SK-N-SH (cell line): ENCODE data around the gene RABGAP1L. TPM values are rescaled to one million over a fixed set of nuclear protein-coding genes. Genes with fewer than 3 reads are reported as not detected.

ENCODE experiments used
- CTCF ChIA-PET: fragments of 300-600, 350-600 bp; formaldehyde crosslinking; extraction: SDS; loops from one replicate; lab custom pipeline; 2021; lab: Yijun Ruan, JAX
- POLR2A ChIA-PET: fragments of 350-600 bp; sonication (Branson Sonifier 250); formaldehyde crosslinking; extraction: SDS; loops from one replicate; lab custom pipeline; 2020; ENCODE audit warnings: antibody characterized with exemption, inconsistent platforms; lab: Yijun Ruan, JAX
- DNase-seq: peaks from one replicate; pipeline ENCODE4 v3.0.0; 2012
- H2AFZ ChIP-seq: fragments of 200-600 bp; sonication (generic); 2 replicates; pipeline ENCODE4 v1.8.1; 2016; ENCODE audit warnings: antibody characterized with exemption, mild to moderate bottlenecking, low read depth
- H3F3A ChIP-seq: fragments of 200-600 bp; sonication (generic); replicated peaks from 2 replicates; pipeline ENCODE3; 2016; ENCODE audit warnings: antibody characterized with exemption, mild to moderate bottlenecking; ENCODE audit not compliant: insufficient read depth
- H3K27ac ChIP-seq, 2 experiments: fragments of 200-500 bp in 1 of 2; fragments of 200-600 bp in 1 of 2; sonication (Bioruptor generic) in 1 of 2; sonication (generic), shearing (Covaris generic) in 1 of 2; 2 replicates each; pipeline versions ENCODE4 v1.5.1 to v1.6.1; 2014 to 2016; ENCODE audit warnings: low read depth in 2 of 2, inconsistent platforms in 1 of 2, low read length in 1 of 2, mild to moderate bottlenecking in 1 of 2, mixed read lengths in 1 of 2
- H3K27me3 ChIP-seq: fragments of 200-600 bp; sonication (generic), shearing (Covaris generic); 2 replicates; pipeline ENCODE4 v1.6.1; 2016; ENCODE audit warnings: mixed run types; ENCODE audit not compliant: insufficient read depth
- H3K36me3 ChIP-seq, 2 experiments: fragments of 200-500 bp in 1 of 2; fragments of 200-600 bp in 1 of 2; sonication (Bioruptor generic) in 1 of 2; sonication (generic) in 1 of 2; replicated peaks in 1 of 2; 2 replicates each; pipeline versions ENCODE3 to v1.5.1; 2014 to 2016; ENCODE audit warnings: low read length in 1 of 2, mild to moderate bottlenecking in 1 of 2; ENCODE audit not compliant: insufficient read depth in 2 of 2, control insufficient read depth in 1 of 2
- H3K4me1 ChIP-seq, 2 experiments: fragments of 200-500 bp in 1 of 2; fragments of 200-600 bp in 1 of 2; sonication (Bioruptor generic) in 1 of 2; sonication (generic), shearing (Covaris generic) in 1 of 2; 2 replicates each; pipeline versions ENCODE4 v1.5.1 to v1.6.1; 2014 to 2016; ENCODE audit warnings: low read depth in 1 of 2, low read length in 1 of 2, mixed run types in 1 of 2; ENCODE audit not compliant: insufficient read depth in 2 of 2, control insufficient read depth in 1 of 2
- H3K4me2 ChIP-seq: fragments of 200-600 bp; sonication (generic), shearing (Covaris generic); 2 replicates; pipeline ENCODE4 v1.6.1; 2017; ENCODE audit warnings: mixed run types
- H3K4me3 ChIP-seq, 2 experiments: fragments of 200-500 bp in 1 of 2; fragments of 200-600 bp in 1 of 2; sonication (Bioruptor generic) in 1 of 2; sonication (generic), shearing (Covaris generic) in 1 of 2; 2 replicates each; pipeline versions ENCODE4 v1.5.1 to v1.8.1; 2014 to 2016; ENCODE audit warnings: low read depth in 2 of 2, inconsistent platforms in 1 of 2, low read length in 1 of 2, mild to moderate bottlenecking in 1 of 2, mixed read lengths in 1 of 2, moderate library complexity in 1 of 2
- H3K79me2 ChIP-seq: fragments of 200-600 bp; sonication (generic); 2 replicates; pipeline ENCODE4 v1.8.1; 2017; ENCODE audit warnings: mild to moderate bottlenecking; ENCODE audit not compliant: insufficient read depth
- H3K9ac ChIP-seq: fragments of 200-600 bp; sonication (generic); 2 replicates; pipeline ENCODE4 v1.6.1; 2017; ENCODE audit warnings: mixed run types
- H3K9me2 ChIP-seq: fragments of 200-600 bp; sonication (generic); 2 replicates; pipeline ENCODE4 v1.6.1; 2017; ENCODE audit warnings: mixed run types
- H3K9me3 ChIP-seq: fragments of 200-600 bp; sonication (generic); 2 replicates; pipeline ENCODE4 v1.6.1; 2017; ENCODE audit warnings: mixed run types, mild to moderate bottlenecking, moderate library complexity
- H4K20me1 ChIP-seq: fragments of 200-600 bp; sonication (generic); 2 replicates; pipeline ENCODE4 v1.6.1; 2017; ENCODE audit warnings: mild to moderate bottlenecking, mixed run types; ENCODE audit not compliant: insufficient read depth
- EP300 ChIP-seq, 2 experiments: IDR thresholded peaks; 2 replicates each; pipeline versions ENCODE4 v1.4.0 to v1.6.1; 2012; ENCODE audit warnings: borderline replicate concordance in 1 of 2, low read depth in 1 of 2, low read length in 1 of 2
- EZH2phosphoT487 ChIP-seq: fragments of 200-600 bp; sonication (generic); IDR thresholded peaks from 2 replicates; pipeline ENCODE4 v1.6.1; 2017; ENCODE audit warnings: low read depth, mixed run types, mild to moderate bottlenecking, antibody characterized with exemption, moderate library complexity, borderline replicate concordance
- FOXM1 ChIP-seq: IDR thresholded peaks from 2 replicates; pipeline ENCODE4 v1.4.0; 2012; ENCODE audit warnings: low read depth, mild to moderate bottlenecking
- GABPA ChIP-seq: IDR thresholded peaks from 2 replicates; pipeline ENCODE4 v1.4.0; 2012; ENCODE audit warnings: low read depth, mild to moderate bottlenecking
- GATA2 ChIP-seq: sonication (generic); formaldehyde crosslinking; IDR thresholded peaks from 2 replicates; pipeline ENCODE4 v1.5.0; 2020; ENCODE audit warnings: mild to moderate bottlenecking, missing genetic modification reagents
- MEF2A ChIP-seq: IDR thresholded peaks from 2 replicates; pipeline ENCODE4 v1.4.0; 2012; ENCODE audit warnings: low read depth, borderline replicate concordance
- RCOR1 ChIP-seq: fragments of 150-350 bp; IDR thresholded peaks from 2 replicates; pipeline ENCODE4 v1.6.1; 2017; ENCODE audit warnings: antibody characterized with exemption, low read length
- REST ChIP-seq: IDR thresholded peaks from 2 replicates; pipeline ENCODE4 v1.6.1; 2012; ENCODE audit warnings: mild to moderate bottlenecking, low read depth, low read length, moderate library complexity
- RFX5 ChIP-seq: IDR thresholded peaks from 2 replicates; pipeline ENCODE4 v1.6.1; 2012; ENCODE audit warnings: mild to moderate bottlenecking, improper control_type of control experiment, low read length
- TEAD4 ChIP-seq: IDR thresholded peaks from 2 replicates; pipeline ENCODE4 v1.4.0; 2012; ENCODE audit warnings: mild to moderate bottlenecking, borderline replicate concordance; ENCODE audit not compliant: insufficient read depth
- USF2 ChIP-seq: fragments of 150-350 bp; IDR thresholded peaks from 2 replicates; pipeline ENCODE4 v1.6.1; 2017; ENCODE audit warnings: antibody characterized with exemption, low read length, low read depth, borderline replicate concordance
- YY1 ChIP-seq: IDR thresholded peaks from 2 replicates; pipeline ENCODE4 v1.4.0; 2012; ENCODE audit warnings: low read depth, mild to moderate bottlenecking
- ZBTB33 ChIP-seq: IDR thresholded peaks from 2 replicates; pipeline ENCODE4 v1.4.0; 2012; ENCODE audit warnings: low read depth, borderline replicate concordance
- WGBS: methylation state at CpG from one replicate; pipeline ENCODE4 v1.1.6; 2017; ENCODE audit warnings: low lambda C conversion rate; 5-methylcytosine and 5-hydroxymethylcytosine counted together
- polyA plus RNA-seq, 3 experiments: library from polyadenylated mRNA; depleted of rRNA; stranded (reverse); fragments of >200 nt; gene quantifications; 2 replicates each; pipeline ENCODE4 v1.2.3, GENCODE V29; 2012

Gene RABGAP1L
- polyA plus RNA-seq, 1 of the 3 experiments (the other 2 are of a cell fraction): 7.2 TPM

- H3F3A ChIP-seq: no peaks in the 10 kb centered on the region
- H3K9ac ChIP-seq: no peak overlapping the region
- ChIA-PET POLR2A (interaction anchor here (0.6 kb wide), 1 partner anchor 76 kb away, joined by 4 read pairs; no protein-coding TSS in a partner anchor), CTCF (interaction anchor here (0.6 kb wide), 1 partner anchor 94 kb away, joined by 3 read pairs; no protein-coding TSS in a partner anchor)
- H3K79me2 ChIP-seq: peaks cover 29% of the 10 kb centered on the region
- no peak for DNase-seq
- no peaks in the 10 kb centered on the region for H3K9me2 ChIP-seq
- 77% methylated on average over 3 of the region's 3 CpGs for WGBS
- H4K20me1 ChIP-seq: no peaks in the 10 kb centered on the region
- no peak overlapping the region for H3K4me2 ChIP-seq
- TF ChIP-seq USF2: no peak
- TF ChIP-seq EZH2phosphoT487: no peak
- TF ChIP-seq GATA2 (CRISPR knock-in tag): no peak
- no peak for TF ChIP-seq EP300 (IDR thresholded peaks at IDR 0.05; ENCODE audit: borderline replicate concordance in 1 of 2, low read depth in 1 of 2, low read length in 1 of 2)
- TF ChIP-seq TEAD4: no peak
- TF ChIP-seq RFX5: no peak
- TF ChIP-seq ZBTB33: no peak
- no peak for TF ChIP-seq MEF2A
- TF ChIP-seq REST: no peak
- no peak for TF ChIP-seq RCOR1
- TF ChIP-seq GABPA: no peak
- TF ChIP-seq FOXM1: no peak
- no peak for TF ChIP-seq YY1
- TF ChIP-seq, all 33 proteins: peak for 0
- no peaks in the 10 kb centered on the region for H3K9me3 ChIP-seq
- H3K36me3 ChIP-seq: no peaks in the 10 kb centered on the region
- no peak overlapping the region for H3K27ac ChIP-seq
- H3K4me3 ChIP-seq: no peak overlapping the region
- H3K4me1 ChIP-seq: no peaks in the 10 kb centered on the region; a peak in 1 of 4 replicates
- H2AFZ ChIP-seq: no peak overlapping the region
- H3K27me3 ChIP-seq: no peaks in the 10 kb centered on the region
These were observed 10.0 kb downstream of the RABGAP1L start for GRCh38 chr1:174169342-174169741.
